SHP77 treated with DMSO at 0.1 percent for 48 hours (cell line): ENCODE measurements around the gene FAM180A.
"Not testable (repeated sequence)": the region's sequence is repeated elsewhere in the genome, so short reads cannot be mapped to it uniquely, and the experiment has no call there.

ENCODE experiments used
- DNase-seq: peaks from one replicate; lab custom pipeline; 2025; lab: John Stamatoyannopoulos, UW

FAM180A gene

DNA sequence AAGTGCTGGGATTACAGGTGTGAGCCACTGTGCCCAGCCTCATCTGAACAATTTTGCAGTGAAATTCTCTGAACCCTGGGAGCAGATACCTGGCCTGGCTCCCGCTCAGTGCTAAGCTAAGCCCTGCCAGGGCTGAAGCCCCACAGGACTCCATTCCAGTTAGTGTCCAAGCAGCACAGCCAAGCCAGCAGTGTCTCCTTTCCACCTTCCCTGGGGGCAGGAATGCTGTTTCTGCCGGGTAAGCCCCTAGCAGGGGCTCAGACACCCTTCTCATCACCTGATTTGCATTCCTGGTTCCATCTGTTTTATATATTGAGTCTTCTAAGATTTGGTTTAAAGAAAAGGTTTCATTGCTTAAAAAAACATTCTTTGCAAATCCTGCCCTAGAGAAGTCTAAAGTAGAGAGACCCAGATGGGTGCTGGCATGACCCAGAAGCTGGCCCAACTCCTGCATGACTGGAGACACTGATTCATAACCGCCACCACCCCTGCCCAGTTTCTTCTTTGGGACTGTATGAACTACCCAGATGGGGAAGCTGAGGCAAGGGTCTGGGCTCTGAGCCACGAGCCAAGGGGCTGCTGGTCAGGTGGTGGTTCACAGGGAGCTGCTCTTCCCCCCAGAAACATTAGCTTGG lies 34.7 kb downstream of the FAM180A start:
- DNase-seq = no peak

DNA sequence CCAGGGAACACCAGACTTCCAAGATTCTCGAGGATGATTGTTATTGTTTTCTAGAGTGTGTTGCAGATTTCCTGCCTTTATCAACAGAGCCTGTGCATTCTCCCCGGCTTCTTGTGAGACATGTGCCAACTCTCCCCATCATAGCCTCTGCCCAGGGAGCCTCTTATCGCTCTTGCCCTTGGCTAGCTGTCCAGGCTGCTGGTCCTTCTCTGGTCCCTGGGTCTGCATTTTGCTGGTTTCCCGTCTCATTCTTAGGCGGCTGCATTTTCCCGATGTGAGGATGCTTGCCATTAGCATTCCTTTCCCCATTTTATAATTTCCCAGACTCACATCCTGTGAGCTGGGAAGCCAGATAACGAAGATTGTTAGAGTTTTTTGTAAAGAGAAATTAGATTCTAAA lies 35.8 kb downstream of the FAM180A start:
- DNase-seq = no peak

DNA sequence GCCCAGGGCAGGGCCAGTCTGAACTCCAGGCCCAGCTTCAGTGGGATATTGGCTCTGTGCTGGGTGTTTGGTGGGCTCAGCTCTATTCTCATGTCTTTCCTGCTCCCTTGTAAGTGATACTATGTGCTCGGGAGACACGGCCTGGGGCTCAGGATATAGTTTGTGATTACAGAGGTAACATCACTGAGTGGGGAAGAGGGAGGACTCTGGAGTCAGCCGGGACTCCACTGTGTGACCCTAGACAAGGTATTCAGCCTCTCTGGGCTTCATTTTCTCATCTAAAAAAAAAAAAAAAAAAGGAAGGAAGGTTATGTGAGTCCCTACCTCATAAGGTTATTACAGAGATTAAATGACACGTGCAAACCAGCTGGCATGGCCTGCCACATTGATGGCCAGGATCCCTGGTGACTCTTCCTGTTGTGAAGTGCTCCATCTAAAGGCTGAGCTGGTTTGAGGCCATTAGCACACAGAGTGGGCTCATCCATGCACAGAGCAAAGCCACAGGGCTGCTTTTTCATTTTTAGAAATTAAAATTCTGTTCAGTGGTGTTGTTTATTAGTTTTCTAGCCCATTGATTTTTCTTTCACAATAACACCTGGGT lies 36.3 kb downstream of the FAM180A start:
- no peak for DNase-seq

DNA sequence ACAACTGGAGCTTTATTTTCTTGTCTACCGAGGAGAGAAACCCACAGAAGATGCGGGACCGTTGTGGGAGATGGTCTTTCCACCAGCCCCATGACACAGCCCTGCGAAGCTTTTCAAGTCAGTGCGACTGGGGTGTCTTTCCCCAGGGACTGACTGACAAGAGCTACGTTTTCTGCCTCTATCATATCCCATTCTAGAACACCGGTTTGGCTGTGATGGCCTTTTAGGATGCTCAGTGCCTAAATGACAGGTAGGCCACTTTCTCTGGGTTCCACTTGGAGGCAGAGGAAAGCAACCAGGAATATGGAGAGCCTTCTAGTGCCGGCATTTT lies 37.5 kb downstream of the FAM180A start:
- DNase-seq = no peak

DNA sequence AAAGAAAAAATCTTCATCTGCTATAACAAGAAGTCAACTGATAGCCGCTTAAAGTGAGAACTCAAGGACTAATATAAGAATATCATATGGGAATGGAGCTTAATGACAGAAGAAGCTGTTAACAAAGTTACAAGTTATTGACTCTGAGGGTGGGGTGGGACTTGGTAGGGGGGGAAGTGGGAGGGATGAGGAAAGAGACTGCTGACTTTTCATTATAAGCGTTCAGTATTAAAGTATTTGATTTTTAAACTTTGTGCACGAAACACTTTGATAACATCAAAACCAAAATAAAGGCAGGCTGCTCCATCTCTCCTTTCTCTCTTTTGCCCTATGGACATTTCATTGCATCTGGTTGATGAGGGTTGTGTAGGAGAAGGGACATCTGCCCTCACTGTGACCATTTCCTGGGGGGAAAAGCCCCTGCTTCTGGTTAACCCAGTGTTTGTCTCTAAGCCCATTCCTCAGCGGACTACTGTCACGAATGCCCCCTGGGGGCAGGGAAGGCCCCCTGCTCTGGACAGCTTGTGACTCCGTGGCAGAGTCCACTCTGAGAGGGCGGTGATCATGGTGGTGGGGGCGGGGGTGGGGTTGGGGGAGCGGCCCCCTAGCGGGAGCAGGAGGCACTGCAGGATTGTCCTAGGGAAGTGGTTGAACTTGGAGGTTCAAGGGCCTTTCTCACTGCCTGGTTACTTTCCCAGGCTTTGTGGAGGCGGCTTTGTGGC lies 38.0 kb downstream of the FAM180A start:
- no peak for DNase-seq

DNA sequence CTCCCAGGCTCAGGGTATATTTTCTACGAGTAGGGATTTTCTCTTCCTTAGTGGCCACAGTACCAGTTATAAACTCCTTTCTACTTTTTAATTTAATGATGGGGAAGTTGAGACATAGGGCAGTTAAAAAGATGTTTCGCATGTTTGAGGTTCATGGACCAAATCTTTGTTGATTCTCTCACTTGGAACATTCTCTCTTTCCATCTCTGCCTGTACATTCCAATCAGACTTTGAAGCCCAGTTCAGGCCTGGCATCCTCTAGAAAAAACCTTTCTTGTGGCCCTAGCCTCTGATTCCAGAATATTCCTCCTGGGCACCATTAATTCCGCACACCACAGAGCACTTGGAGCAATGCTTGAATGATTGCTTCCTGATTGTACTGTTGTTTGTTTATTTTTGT lies 39.1 kb downstream of the FAM180A start:
- DNase-seq = no peak

DNA sequence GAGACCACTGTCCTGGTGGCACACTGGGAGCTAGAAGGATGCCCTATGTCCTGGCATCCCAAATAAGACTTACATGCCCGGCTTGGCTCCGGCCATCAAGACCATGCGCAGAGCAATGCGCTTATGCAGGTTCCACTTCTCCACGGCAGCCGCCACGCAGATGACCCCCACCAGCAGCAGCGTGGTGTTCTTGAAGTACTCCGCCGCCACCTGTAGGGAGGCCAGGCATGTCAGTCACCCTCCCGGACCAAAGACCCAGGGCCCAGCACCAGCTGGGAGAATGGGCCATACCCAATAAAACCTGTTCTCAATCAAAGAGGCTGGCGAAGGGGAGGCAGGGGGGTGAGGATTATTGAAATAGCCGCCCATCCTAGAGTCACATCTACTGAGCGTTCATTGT lies 40.6 kb downstream of the FAM180A start:
- DNase-seq = no peak

DNA sequence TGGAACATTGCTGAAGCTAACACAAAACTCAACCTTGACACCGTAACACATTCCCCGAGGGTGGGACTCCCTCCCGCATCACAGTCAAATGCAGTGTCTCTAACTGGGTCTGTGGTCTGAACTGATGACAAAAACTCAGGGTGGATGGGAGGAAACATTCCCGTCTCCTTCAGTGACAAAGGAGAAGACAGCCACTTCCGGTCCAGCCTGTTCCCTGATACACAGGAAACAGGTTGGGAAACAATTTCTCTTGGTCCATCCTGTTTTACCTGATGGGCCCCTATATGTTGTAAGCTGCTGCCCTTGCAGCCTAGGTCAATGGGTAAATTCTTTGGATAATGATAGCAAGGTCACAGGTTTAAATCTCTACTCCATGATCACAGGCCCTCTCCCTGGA lies 41.0 kb downstream of the FAM180A start:
- no peak for DNase-seq

DNA sequence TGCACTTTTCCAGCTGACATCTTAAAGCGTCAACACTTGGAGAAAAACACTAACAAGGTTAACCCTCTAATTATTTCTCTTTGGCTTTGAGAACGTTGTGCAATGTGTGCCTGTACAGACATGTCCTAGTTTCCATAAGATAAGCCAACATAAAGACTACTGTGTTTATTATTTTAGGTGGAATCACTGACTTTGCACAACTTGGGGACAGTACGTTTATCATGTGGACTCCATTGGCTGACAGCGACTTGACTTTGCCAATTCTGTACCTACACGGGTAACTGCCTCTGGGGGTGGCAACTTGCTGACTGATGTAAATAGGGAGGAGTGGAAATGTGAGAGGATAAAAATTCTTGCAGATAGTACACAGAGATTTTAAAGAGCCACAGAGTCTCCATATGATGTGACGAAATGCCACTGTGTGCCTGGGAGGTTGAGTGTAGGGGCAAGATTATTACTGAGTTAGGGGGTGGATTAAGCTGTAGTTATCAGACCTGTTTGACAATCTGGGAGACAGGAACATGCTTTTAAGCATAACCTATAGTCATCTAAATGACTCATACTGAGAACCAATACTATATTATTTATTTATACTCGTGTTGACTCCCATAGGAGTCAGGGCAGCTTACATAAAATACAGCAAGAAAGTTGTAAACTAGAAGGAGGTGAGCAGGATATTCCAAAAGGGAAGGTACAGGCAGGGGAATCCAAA lies 41.6 kb downstream of the FAM180A start:
- DNase-seq = no peak

DNA sequence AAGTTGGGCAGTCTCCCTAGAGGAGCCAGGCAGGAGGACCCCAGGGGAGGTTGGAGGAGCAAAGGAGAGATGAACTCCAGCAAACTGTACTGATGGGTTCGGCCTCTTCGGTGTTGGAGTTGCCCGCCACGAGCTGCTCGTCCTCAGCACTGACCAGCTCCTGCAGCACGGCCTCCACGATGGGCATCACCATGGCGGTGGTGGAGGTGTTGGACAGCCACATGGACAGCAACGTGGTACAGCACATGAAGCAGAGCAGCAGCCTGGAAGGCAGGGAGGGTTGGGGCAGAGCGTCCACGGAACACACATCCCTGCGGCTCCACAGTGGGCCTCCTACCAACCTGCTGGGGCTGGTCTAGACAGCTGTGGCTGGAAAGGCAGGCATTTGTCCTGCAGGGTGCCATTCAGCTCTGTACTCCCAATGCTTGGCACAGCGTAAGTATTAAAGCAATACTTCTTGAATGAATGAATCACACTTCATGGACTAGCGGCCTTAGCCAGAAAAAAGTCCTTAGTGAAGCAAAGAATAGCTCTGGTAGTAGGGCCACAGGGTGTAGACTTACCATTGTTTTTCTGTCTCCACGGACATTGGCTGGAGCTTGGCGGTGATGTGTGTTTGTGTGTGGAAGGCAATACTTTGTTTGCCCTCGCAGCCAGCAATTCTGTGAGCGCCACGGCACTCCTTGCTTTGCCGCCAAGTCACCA lies 42.4 kb downstream of the FAM180A start:
- no peak for DNase-seq

DNA sequence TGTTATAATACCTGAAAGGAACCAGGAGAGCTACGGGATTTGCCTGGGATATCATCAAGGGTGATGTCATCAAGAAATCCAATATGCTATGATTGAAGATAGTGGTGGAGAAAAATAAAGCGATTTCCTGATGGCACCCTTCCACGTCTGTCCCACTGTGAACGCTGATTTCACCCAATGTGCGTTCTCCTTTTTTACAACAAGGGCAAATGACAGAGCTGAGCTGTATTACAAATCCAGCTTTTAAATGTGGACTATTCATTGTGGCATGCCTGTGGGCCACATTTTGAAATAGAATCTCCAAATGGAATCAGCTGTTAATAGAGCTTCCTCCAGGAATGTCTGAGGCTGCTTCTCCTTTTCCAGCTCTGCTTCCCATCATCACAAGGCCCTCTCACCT lies 43.9 kb downstream of the FAM180A start:
- no peak for DNase-seq

DNA sequence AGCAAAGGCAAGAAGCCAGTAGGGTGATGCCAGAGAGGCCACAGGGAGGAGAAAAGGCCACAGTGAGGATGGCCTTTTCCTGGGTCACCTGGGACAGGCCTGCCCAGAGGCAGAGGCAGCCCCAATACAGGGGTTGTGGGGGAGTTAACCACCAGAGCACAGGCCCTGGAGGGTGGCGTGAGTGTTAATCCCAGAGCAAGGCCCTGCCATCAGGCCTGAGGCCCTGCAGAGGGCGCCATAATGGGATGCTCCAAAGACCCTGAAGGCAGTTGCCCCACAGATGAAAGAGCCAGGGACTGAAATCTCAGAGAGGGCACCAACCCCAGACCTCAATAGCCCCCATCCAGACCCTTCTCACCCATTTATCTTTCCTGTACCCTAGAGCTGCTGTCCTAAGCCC lies 44.5 kb downstream of the FAM180A start:
- DNase-seq = no peak

DNA sequence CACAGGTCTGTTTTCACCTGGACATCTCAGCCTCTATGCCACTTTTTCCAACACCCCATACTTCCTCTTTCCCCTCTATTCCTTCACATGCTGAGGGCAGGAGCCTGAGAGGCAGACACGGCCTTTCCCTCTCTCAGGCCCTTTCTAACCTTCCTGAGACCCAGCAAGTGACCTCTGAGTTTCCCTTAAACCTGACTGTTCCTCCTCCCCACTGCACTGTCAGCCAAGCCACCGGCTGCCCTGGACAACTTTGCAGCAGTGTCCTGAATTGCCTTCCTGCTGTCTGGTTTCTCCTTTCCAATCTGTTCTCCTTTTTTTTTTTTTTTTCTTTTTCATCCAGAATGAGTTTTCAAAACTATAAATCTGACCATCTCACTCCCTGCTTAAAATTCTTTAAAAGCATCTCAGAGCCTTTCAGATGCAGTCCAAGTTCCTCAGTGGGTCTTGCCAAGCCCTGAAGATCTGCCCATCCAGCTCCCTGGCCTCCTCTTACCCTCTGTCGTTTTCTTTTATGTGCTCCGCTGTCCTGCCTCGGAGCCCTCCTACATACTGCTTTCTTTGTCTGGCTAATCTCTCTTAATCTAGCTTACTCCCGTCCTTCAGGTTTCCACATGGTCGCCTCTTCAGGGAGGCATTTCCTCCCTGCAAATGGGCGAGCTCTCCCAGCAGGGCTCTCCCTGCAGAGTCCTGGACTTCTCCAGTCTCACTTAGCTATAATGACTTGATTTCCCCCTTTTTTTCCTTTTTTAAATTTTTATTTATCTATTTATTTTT lies 51.1 kb downstream of the FAM180A start:
- DNase-seq = no peak

DNA sequence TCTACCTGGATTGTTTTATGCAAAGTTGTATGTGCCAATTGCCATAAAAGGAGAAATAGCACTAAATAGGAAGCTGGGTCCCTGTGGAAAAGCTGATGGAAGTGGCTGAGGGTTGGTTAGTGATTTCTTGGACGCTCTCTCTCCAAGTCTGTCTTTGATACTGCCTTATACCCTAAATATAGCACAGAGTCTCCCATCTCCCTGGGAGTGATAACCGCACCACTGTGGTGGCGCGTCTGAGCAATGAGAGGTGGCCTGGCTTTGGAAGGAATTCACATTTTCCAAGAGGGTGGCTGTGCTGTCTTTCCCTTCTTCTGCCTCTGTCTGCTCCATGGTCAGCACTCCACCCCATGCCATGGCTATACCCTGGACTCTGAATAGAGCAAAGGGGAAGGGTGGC lies 55.1 kb downstream of the FAM180A start:
- no peak for DNase-seq

DNA sequence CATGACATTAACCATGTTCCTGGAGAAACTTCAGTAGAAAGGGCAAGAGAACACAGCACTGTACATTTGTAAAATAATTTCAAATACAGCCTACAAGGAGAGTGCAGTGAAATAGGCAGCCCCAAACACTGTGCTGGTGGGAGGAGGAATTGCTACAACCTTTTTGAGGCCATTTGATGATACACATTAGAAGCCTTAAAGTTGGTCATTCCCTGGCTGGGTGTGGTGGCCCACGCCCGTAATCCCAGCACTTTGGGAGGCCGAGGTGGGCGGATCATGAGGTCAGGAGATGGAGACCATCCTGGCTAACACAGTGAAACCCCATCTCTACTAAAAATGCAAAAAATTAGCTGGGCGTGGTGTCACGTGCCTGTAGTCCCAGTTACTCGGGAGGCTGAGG lies 56.0 kb downstream of the FAM180A start:
- DNase-seq = not testable (repeated sequence)

DNA sequence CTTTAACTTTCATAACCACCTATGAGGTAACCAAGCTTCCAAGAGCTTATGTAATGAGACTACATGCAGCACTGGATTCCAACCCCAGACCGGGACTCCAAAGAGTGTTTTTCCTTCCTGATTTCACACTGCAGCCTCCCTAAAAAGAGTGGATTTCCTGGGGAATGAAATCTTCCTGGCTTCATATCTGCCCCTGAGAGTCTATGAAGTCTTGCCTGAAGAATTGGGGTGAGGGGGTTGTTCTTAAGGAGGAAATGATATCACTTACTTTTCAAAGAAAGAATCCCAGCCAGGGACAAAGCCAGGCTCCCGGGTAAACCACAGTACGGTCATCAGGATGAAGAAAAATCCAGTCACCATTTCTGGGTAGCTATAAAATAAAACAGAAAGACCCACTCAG lies 56.6 kb downstream of the FAM180A start:
- no peak for DNase-seq

DNA sequence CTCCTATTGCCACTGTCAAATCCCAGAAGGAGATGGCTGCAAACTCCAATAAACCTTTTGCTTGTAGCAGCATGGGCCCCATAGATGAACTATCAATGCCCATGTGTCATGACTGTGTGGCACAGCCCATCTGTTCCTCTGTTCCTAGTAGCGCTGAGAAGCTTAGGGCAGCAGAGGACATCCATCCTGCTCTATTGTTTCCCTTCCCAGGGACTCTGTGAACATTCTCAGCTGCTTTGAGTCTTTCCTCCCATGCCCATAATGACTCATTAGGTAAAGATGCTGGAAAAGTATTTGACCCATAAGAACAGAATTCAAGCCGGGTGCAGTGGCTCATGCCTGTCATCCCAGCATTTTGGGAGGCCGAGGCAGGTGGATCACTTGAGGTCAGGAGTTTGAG lies 58.0 kb downstream of the FAM180A start:
- DNase-seq = no peak

DNA sequence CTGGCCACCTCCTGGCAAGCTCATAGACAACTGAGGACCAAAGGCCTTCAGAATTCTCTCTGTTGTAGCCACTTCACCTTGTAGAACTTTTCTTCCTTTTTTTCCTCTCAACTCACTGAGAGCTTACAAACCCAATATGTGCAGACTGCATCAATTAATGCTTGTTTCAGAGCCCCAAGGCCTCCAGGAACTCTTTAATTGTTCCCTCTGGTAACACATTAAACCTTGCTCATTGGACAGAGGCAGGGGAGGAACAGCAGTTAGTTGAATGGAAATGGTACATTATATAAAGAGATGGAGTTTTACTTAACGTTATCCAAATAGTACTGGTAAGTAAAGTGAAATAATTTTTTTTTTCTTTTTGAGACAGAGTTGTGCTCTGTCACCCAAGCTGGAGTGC lies 61.1 kb downstream of the FAM180A start:
- DNase-seq = no peak

DNA sequence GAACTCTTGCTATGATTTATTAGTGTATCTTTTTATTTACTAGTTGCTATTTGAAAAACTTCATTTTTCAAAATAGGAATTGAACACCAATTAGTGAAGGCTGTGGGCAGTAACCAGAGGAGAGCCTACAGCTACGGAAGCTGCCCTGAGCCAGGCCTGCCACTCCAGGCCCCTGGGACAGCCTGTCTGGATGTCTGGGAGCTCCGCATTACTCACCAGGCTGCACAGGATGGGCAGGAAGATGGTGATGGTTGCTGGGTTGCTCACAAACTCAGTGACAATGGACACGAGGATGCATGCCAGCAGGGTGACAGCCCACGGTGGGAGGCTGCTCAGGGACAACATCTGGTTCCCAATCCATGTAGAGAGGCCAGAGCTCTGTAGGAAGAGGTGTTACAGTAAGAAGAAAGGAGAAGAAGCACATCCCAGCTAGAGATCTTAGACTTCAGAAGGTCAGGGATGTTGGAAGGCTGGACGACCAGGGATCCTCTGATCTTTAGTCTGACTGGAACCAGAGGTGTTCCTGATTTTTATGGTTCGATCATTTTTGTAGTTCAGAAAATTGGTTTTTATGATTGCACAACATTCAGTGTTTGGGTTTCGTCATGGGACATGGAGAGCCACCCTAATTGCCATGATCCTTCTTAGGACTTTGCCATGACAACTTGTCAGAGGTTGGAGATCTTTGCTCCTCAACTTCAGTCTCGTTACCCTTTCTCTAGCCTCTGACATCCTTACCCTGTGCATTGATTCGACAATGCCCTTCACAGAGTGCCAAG lies 63.1 kb downstream of the FAM180A start:
- DNase-seq = no peak

DNA sequence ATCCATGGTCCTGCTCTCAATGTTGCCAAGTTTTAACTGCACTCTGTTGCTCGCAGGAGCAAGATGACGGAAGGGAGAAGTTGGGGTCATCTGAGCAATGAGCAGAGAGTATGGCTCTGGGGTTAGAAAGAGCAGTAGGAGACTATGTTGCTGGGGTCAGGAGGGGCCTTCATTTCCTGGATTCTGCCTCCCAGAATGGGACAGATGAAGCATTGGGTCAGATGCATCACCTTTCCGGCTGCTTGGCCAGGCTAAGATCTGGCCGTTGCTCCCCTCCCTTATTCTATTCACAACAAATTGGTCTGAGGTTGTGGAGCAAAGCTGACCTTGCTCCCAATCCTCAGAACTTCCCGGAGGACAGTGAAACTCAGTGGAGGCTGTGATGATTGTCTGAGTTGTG lies 63.9 kb downstream of the FAM180A start:
- DNase-seq = no peak

DNA sequence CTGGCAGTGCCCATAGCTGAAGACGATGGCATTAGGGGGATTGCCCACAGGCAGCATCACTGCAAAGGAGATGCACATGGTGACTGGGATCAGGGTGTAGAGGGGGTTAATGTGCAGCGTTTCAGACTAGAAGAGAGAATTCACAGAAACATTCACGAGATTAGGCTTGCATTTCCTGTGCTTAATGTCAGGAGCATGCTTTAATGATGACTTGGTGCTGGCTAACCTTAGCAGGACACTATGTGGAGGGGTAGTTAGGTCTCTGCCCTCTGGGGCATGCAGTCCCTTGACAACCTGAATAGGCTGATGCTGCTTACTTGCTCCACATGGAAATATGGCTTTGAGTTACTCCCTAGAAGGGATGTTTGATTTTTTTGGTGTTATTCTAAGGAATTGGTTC lies 64.5 kb downstream of the FAM180A start:
- DNase-seq = no peak
